ENCODE measurements around the gene ZFHX3. TPM values are rescaled to one million over a fixed set of nuclear protein-coding genes. Genes with fewer than 3 reads are reported as not detected.

Gene ZFHX3
- total and polyA plus RNA-seq, 2 experiments from 2014 or later: 6.7 to 12.2 TPM

- no peak overlapping the region for H3K27ac ChIP-seq
- no peak overlapping the region for H3K4me3 ChIP-seq
- H3K4me1 ChIP-seq (ENCODE audit: low read depth): peaks cover 4% of the 10 kb centered on the region
- H3K27me3 ChIP-seq: no peaks in the 10 kb centered on the region
- peak in 1 of 2 donors; percentile 27 for DNase-seq (ENCODE audit: low read depth in 1 of 2, low spot score in 1 of 2)
- H3K9me3 ChIP-seq (ENCODE audit: low read depth): no peaks in the 10 kb centered on the region
- no peak for TF ChIP-seq CTCF (IDR thresholded peaks at IDR 0.05; ENCODE audit: low read depth, low read length)
- no peaks in the 10 kb centered on the region for H3K36me3 ChIP-seq
These were observed 115.9 kb downstream of the ZFHX3 start for GRCh38 chr16:72932050-72932449.

GRCh38 chr16:72930396-72930795, 117.5 kb downstream of the ZFHX3 start:
- Histone ChIP-seq H3K27ac (no peak overlapping the region), H3K9me3 (ENCODE audit: low read depth) (no peaks in the 10 kb centered on the region), H3K4me3 (no peak overlapping the region), H3K4me1 (ENCODE audit: low read depth) (peaks cover 9% of the 10 kb centered on the region), H3K36me3 (no peaks in the 10 kb centered on the region), H3K27me3 (no peaks in the 10 kb centered on the region)
- DNase-seq (ENCODE audit: low read depth in 1 of 2, low spot score in 1 of 2): no peak
- no peak for TF ChIP-seq CTCF (IDR thresholded peaks at IDR 0.05; ENCODE audit: low read depth, low read length)

- H3K36me3 ChIP-seq: no peaks in the 10 kb centered on the region
- H3K27ac ChIP-seq: no peak overlapping the region
- no peaks in the 10 kb centered on the region for H3K9me3 ChIP-seq (ENCODE audit: low read depth)
- H3K4me1 ChIP-seq (ENCODE audit: low read depth): peaks cover 9% of the 10 kb centered on the region
- no peak overlapping the region for H3K4me3 ChIP-seq
- DNase-seq (ENCODE audit: low read depth in 1 of 2, low spot score in 1 of 2): no peak
- no peaks in the 10 kb centered on the region for H3K27me3 ChIP-seq
- no peak for TF ChIP-seq CTCF (IDR thresholded peaks at IDR 0.05; ENCODE audit: low read depth, low read length)
These were observed 119.6 kb downstream of the ZFHX3 start for GRCh38 chr16:72928090-72928981.

GRCh38 chr16:72927199-72928089, 120.5 kb downstream of the ZFHX3 start:
- Histone ChIP-seq H3K36me3 (no peaks in the 10 kb centered on the region), H3K27ac (no peak overlapping the region), H3K4me1 (ENCODE audit: low read depth) (peaks cover 12% of the 10 kb centered on the region), H3K27me3 (no peaks in the 10 kb centered on the region), H3K9me3 (ENCODE audit: low read depth) (no peaks in the 10 kb centered on the region), H3K4me3 (no peak overlapping the region)
- DNase-seq (ENCODE audit: low read depth in 1 of 2, low spot score in 1 of 2): peak in 1 of 2 donors; percentile 78
- no peak for TF ChIP-seq CTCF (IDR thresholded peaks at IDR 0.05; ENCODE audit: low read depth, low read length)

- no peaks in the 10 kb centered on the region for H3K27me3 ChIP-seq
- no peaks in the 10 kb centered on the region for H3K36me3 ChIP-seq
- H3K4me3 ChIP-seq: no peak overlapping the region
- TF ChIP-seq CTCF (IDR thresholded peaks at IDR 0.05; ENCODE audit: low read depth, low read length): no peak
- peak in 1 of 2 donors; percentile 63 for DNase-seq (ENCODE audit: low read depth in 1 of 2, low spot score in 1 of 2)
- H3K27ac ChIP-seq: no peak overlapping the region
- H3K9me3 ChIP-seq (ENCODE audit: low read depth): no peaks in the 10 kb centered on the region
- H3K4me1 ChIP-seq (ENCODE audit: low read depth): peaks cover 17% of the 10 kb centered on the region
These were observed 121.5 kb downstream of the ZFHX3 start for GRCh38 chr16:72926177-72927070.

Data from cardiac muscle cell (in vitro differentiated cells and primary cell).